Hepatocyte (in vitro differentiated cells): ENCODE results near the gene RETN.

Source experiments
- CTCF ChIP-seq: fragments of 200-600 bp; sonication (generic); IDR thresholded peaks from 2 replicates; pipeline ENCODE4 v1.5.1; 2016; ENCODE audit warnings: antibody characterized with exemption, mild to moderate bottlenecking; ENCODE audit not compliant: poor library complexity
- EZH2phosphoT487 ChIP-seq: fragments of 200-600 bp; sonication (generic); IDR thresholded peaks from one replicate; pipeline ENCODE4 v1.6.1; 2018; ENCODE audit warnings: antibody characterized with exemption, mild to moderate bottlenecking, low read depth, moderate library complexity; ENCODE audit not compliant: unreplicated experiment, severe bottlenecking

DNA sequence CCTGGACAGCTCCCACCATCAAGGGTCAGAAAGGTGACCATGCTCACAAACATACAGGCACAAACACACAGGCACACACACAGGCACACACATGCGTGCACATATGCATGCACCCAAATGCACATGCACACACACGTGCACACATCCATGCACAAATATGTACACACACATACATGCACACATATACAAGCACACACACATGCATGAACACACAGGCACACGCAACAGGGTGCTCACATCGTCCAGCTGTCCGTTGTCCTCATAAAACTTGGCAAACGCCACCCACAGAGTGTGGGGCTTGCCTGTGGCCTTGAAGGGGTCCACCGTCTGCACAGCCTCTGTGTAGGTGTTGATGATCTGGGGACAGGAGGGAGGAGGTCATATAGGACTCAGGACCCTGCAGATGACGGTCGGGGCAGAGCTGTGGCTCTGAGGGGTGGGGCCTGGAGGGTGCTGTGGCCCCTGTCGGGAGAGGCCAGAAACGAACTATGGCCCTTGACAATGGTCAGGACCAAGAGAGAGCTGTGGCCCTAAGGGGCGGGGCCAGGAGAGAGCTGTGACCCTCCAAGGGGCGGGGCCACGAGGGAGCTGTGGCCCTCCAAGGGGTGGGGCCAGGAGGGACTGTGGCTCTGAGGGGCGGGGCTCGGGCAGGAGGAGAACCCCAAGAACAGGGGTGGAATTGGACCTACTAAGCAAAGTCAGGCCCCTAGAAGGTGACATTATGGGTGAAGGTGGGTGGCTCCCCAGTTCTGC lies 45.7 kb upstream of the RETN start:
- no peak for TF ChIP-seq CTCF
- TF ChIP-seq EZH2phosphoT487, result no peak
